Activated naive CD8-positive, alpha-beta T cell (primary cell): ENCODE data around the gene LRRC4C.

Experiments used
- H3K27ac Mint-ChIP-seq: one replicate; pipeline ENCODE4 v1.8.0; 2021; ENCODE audit warnings: mixed read lengths
- H3K27me3 Mint-ChIP-seq: one replicate; pipeline ENCODE4 v1.8.0; 2021; ENCODE audit warnings: mixed read lengths
- H3K36me3 Mint-ChIP-seq: one replicate; pipeline ENCODE4 v1.8.0; 2021; ENCODE audit warnings: mixed read lengths
- H3K4me1 Mint-ChIP-seq: one replicate; pipeline ENCODE4 v1.8.0; 2021; ENCODE audit warnings: low read depth, mixed read lengths
- H3K4me3 Mint-ChIP-seq: one replicate; pipeline ENCODE4 v1.8.0; 2021; ENCODE audit warnings: mild to moderate bottlenecking, mixed read lengths
- H3K9me3 Mint-ChIP-seq: one replicate; pipeline ENCODE4 v1.8.0; 2021; ENCODE audit warnings: low read depth, mixed read lengths

The LRRC4C gene

GRCh38 chr11:41449483-41450050 lies 9.9 kb downstream of the LRRC4C start:
- no peaks in the 10 kb centered on the region for H3K4me1 Mint-ChIP-seq
- no peak overlapping the region for H3K4me3 Mint-ChIP-seq
- no peaks in the 10 kb centered on the region for H3K27me3 Mint-ChIP-seq
- H3K9me3 Mint-ChIP-seq: peaks cover 3% of the 10 kb centered on the region
- no peak overlapping the region for H3K27ac Mint-ChIP-seq
- H3K36me3 Mint-ChIP-seq: no peaks in the 10 kb centered on the region

GRCh38 chr11:41446566-41446965 lies 12.9 kb downstream of the LRRC4C start:
- no peak overlapping the region for H3K4me3 Mint-ChIP-seq
- H3K27me3 Mint-ChIP-seq: no peaks in the 10 kb centered on the region
- H3K36me3 Mint-ChIP-seq: no peaks in the 10 kb centered on the region
- no peak overlapping the region for H3K27ac Mint-ChIP-seq
- H3K4me1 Mint-ChIP-seq: no peaks in the 10 kb centered on the region
- H3K9me3 Mint-ChIP-seq: peaks cover 3% of the 10 kb centered on the region

- Mint-ChIP-seq H3K27ac (no peak overlapping the region), H3K27me3 (no peaks in the 10 kb centered on the region), H3K4me3 (no peak overlapping the region), H3K36me3 (no peaks in the 10 kb centered on the region), H3K9me3 (no peaks in the 10 kb centered on the region), H3K4me1 (no peaks in the 10 kb centered on the region)
Measured at GRCh38 chr11:41446107-41446506, 13.3 kb downstream of the LRRC4C start.

- no peak overlapping the region for H3K4me3 Mint-ChIP-seq
- no peaks in the 10 kb centered on the region for H3K36me3 Mint-ChIP-seq
- H3K27ac Mint-ChIP-seq: no peak overlapping the region
- H3K9me3 Mint-ChIP-seq: peaks cover 13% of the 10 kb centered on the region
- no peaks in the 10 kb centered on the region for H3K27me3 Mint-ChIP-seq
- no peaks in the 10 kb centered on the region for H3K4me1 Mint-ChIP-seq
Measured at GRCh38 chr11:41437006-41437490, 22.4 kb downstream of the LRRC4C start.

- Mint-ChIP-seq H3K27me3 (no peaks in the 10 kb centered on the region), H3K4me1 (no peaks in the 10 kb centered on the region), H3K36me3 (no peaks in the 10 kb centered on the region), H3K9me3 (peaks cover 17% of the 10 kb centered on the region), H3K27ac (no peak overlapping the region), H3K4me3 (no peak overlapping the region)
Measured at GRCh38 chr11:41435531-41435930, 23.9 kb downstream of the LRRC4C start.

GRCh38 chr11:41431784-41432183 lies 27.7 kb downstream of the LRRC4C start:
- Mint-ChIP-seq H3K27me3 (no peaks in the 10 kb centered on the region), H3K4me3 (no peak overlapping the region), H3K36me3 (no peaks in the 10 kb centered on the region), H3K4me1 (no peaks in the 10 kb centered on the region), H3K9me3 (peaks cover 12% of the 10 kb centered on the region), H3K27ac (no peak overlapping the region)

GRCh38 chr11:41419901-41420300 lies 39.6 kb downstream of the LRRC4C start:
- Mint-ChIP-seq H3K36me3 (no peaks in the 10 kb centered on the region), H3K9me3 (peaks cover 12% of the 10 kb centered on the region), H3K4me3 (no peak overlapping the region), H3K27me3 (no peaks in the 10 kb centered on the region), H3K27ac (no peak overlapping the region), H3K4me1 (no peaks in the 10 kb centered on the region)

GRCh38 chr11:41414771-41415440 lies 44.5 kb downstream of the LRRC4C start:
- Mint-ChIP-seq H3K27me3 (no peaks in the 10 kb centered on the region), H3K36me3 (no peaks in the 10 kb centered on the region), H3K9me3 (peaks cover 5% of the 10 kb centered on the region), H3K4me3 (no peak overlapping the region), H3K27ac (no peak overlapping the region), H3K4me1 (no peaks in the 10 kb centered on the region)

- Mint-ChIP-seq H3K27ac (no peak overlapping the region), H3K36me3 (no peaks in the 10 kb centered on the region), H3K27me3 (no peaks in the 10 kb centered on the region), H3K4me1 (no peaks in the 10 kb centered on the region), H3K9me3 (peaks cover 5% of the 10 kb centered on the region), H3K4me3 (no peak overlapping the region)
Measured at GRCh38 chr11:41413843-41414242, 45.6 kb downstream of the LRRC4C start.

GRCh38 chr11:41405812-41406211 lies 53.6 kb downstream of the LRRC4C start:
- H3K36me3 Mint-ChIP-seq: no peaks in the 10 kb centered on the region
- no peaks in the 10 kb centered on the region for H3K27me3 Mint-ChIP-seq
- no peaks in the 10 kb centered on the region for H3K4me1 Mint-ChIP-seq
- H3K4me3 Mint-ChIP-seq: no peak overlapping the region
- peaks cover 7% of the 10 kb centered on the region for H3K9me3 Mint-ChIP-seq
- H3K27ac Mint-ChIP-seq: no peak overlapping the region

- Mint-ChIP-seq H3K4me3 (no peak overlapping the region), H3K36me3 (no peaks in the 10 kb centered on the region), H3K27ac (no peak overlapping the region), H3K27me3 (no peaks in the 10 kb centered on the region), H3K9me3 (peaks cover 7% of the 10 kb centered on the region), H3K4me1 (no peaks in the 10 kb centered on the region)
Measured at GRCh38 chr11:41404109-41404508, 55.3 kb downstream of the LRRC4C start.

GRCh38 chr11:41403458-41403857 lies 56.0 kb downstream of the LRRC4C start:
- no peaks in the 10 kb centered on the region for H3K4me1 Mint-ChIP-seq
- H3K4me3 Mint-ChIP-seq: no peak overlapping the region
- peaks cover 7% of the 10 kb centered on the region for H3K9me3 Mint-ChIP-seq
- no peaks in the 10 kb centered on the region for H3K27me3 Mint-ChIP-seq
- H3K36me3 Mint-ChIP-seq: no peaks in the 10 kb centered on the region
- no peak overlapping the region for H3K27ac Mint-ChIP-seq

- Mint-ChIP-seq H3K27ac (no peak overlapping the region), H3K27me3 (no peaks in the 10 kb centered on the region), H3K36me3 (no peaks in the 10 kb centered on the region), H3K4me3 (no peak overlapping the region), H3K9me3 (peaks cover 7% of the 10 kb centered on the region), H3K4me1 (no peaks in the 10 kb centered on the region)
Measured at GRCh38 chr11:41400819-41401382, 58.6 kb downstream of the LRRC4C start.

- no peak overlapping the region for H3K27ac Mint-ChIP-seq
- H3K27me3 Mint-ChIP-seq: no peaks in the 10 kb centered on the region
- peaks cover 7% of the 10 kb centered on the region for H3K9me3 Mint-ChIP-seq
Measured at GRCh38 chr11:41400124-41400523, 59.3 kb downstream of the LRRC4C start.

GRCh38 chr11:41399323-41399722 lies 60.1 kb downstream of the LRRC4C start:
- H3K27ac Mint-ChIP-seq: no peak overlapping the region
- H3K4me3 Mint-ChIP-seq: no peak overlapping the region
- no peaks in the 10 kb centered on the region for H3K27me3 Mint-ChIP-seq
- H3K36me3 Mint-ChIP-seq: no peaks in the 10 kb centered on the region
- peaks cover 12% of the 10 kb centered on the region for H3K9me3 Mint-ChIP-seq
- H3K4me1 Mint-ChIP-seq: no peaks in the 10 kb centered on the region

More at GRCh38 chr11:41400124-41400523, 59.3 kb downstream of the LRRC4C start:
- H3K4me3 Mint-ChIP-seq: no peak overlapping the region
- no peaks in the 10 kb centered on the region for H3K4me1 Mint-ChIP-seq
- no peaks in the 10 kb centered on the region for H3K36me3 Mint-ChIP-seq
